ENCODE measurements around the gene LAD1. TPM values are rescaled to one million over a fixed set of nuclear protein-coding genes. Genes with fewer than 3 reads are reported as not detected.
A peak's percentile ranks its signal among the peaks of the same experiment; 100 is the strongest.

The LAD1 gene
- total RNA-seq = not detected in 2 replicates

- Mint-ChIP-seq H3K27ac (no peak within 1 kb of the TSS), H3K4me3 (no peak within 1 kb of the TSS), H3K9me3 (no peaks in the 10 kb centered on the region), H3K36me3 (ENCODE audit: low read depth) (no peaks in the 10 kb centered on the region), H3K4me1 (ENCODE audit: low read depth) (no peaks in the 10 kb centered on the region), H3K27me3 (ENCODE audit: insufficient read depth) (peaks cover 30% of the 10 kb centered on the region)
- intact Hi-C loops (cut with micrococcal nuclease) = no loop called here
- no peak for DNase-seq (ENCODE audit: low spot score)
These were observed at the start of gene LAD1 for GRCh38 chr1:201399018-201399351. Gene LAD1, minus strand, starts transcription at chr1:201399324. Its CDS starts 18 bp downstream, at chr1:201399306.

- Mint-ChIP-seq H3K27me3 (ENCODE audit: insufficient read depth) (peaks cover 11% of the 10 kb centered on the region), H3K4me3 (no peak overlapping the region), H3K4me1 (ENCODE audit: low read depth) (peaks cover 37% of the 10 kb centered on the region), H3K36me3 (ENCODE audit: low read depth) (no peaks in the 10 kb centered on the region), H3K27ac (no peak overlapping the region), H3K9me3 (no peaks in the 10 kb centered on the region)
- intact Hi-C loops (cut with micrococcal nuclease) = loop anchor here (1.0 kb wide), 4 partner anchors 20 to 65 kb away; partner anchors contain the start of gene CSRP1
- peak; percentile 39 for DNase-seq (ENCODE audit: low spot score)
These were observed 49.1 kb upstream of the LAD1 start for GRCh38 chr1:201447903-201448871.

- H3K27ac Mint-ChIP-seq = no peak overlapping the region
- intact Hi-C loops (cut with micrococcal nuclease) = no loop called here
These were observed 46.2 kb upstream of the LAD1 start for GRCh38 chr1:201445310-201445709.

GRCh38 chr1:201444792-201445191 is 45.7 kb upstream of the LAD1 start:
- no peak for DNase-seq (ENCODE audit: low spot score)
- Mint-ChIP-seq H3K27ac (no peak overlapping the region), H3K4me1 (ENCODE audit: low read depth) (peaks cover 14% of the 10 kb centered on the region), H3K9me3 (no peaks in the 10 kb centered on the region), H3K4me3 (no peak overlapping the region), H3K27me3 (ENCODE audit: insufficient read depth) (peaks cover 18% of the 10 kb centered on the region), H3K36me3 (ENCODE audit: low read depth) (no peaks in the 10 kb centered on the region)
- intact Hi-C loops (cut with micrococcal nuclease) = no loop called here

More at GRCh38 chr1:201445310-201445709, 46.2 kb upstream of the LAD1 start:
- Mint-ChIP-seq H3K27me3 (ENCODE audit: insufficient read depth) (peaks cover 17% of the 10 kb centered on the region), H3K9me3 (no peaks in the 10 kb centered on the region), H3K36me3 (ENCODE audit: low read depth) (no peaks in the 10 kb centered on the region), H3K4me1 (ENCODE audit: low read depth) (peaks cover 19% of the 10 kb centered on the region), H3K4me3 (no peak overlapping the region)
- no peak for DNase-seq (ENCODE audit: low spot score)

- H3K9me3 Mint-ChIP-seq = no peaks in the 10 kb centered on the region
- DNase-seq (ENCODE audit: low spot score) = no peak
- H3K27ac Mint-ChIP-seq = no peak overlapping the region
- intact Hi-C loops (cut with micrococcal nuclease) = no loop called here
- no peaks in the 10 kb centered on the region for H3K36me3 Mint-ChIP-seq (ENCODE audit: low read depth)
- H3K27me3 Mint-ChIP-seq (ENCODE audit: insufficient read depth) = peaks cover 25% of the 10 kb centered on the region
- no peak overlapping the region for H3K4me3 Mint-ChIP-seq
- peaks cover 13% of the 10 kb centered on the region for H3K4me1 Mint-ChIP-seq (ENCODE audit: low read depth)
These were observed 44.6 kb upstream of the LAD1 start for GRCh38 chr1:201443747-201444146.

GRCh38 chr1:201436969-201437368 is 37.8 kb upstream of the LAD1 start:
- Mint-ChIP-seq H3K27me3 (ENCODE audit: insufficient read depth) (peaks cover 21% of the 10 kb centered on the region), H3K4me3 (no peak overlapping the region), H3K27ac (no peak overlapping the region), H3K36me3 (ENCODE audit: low read depth) (no peaks in the 10 kb centered on the region), H3K4me1 (ENCODE audit: low read depth) (peaks cover 8% of the 10 kb centered on the region), H3K9me3 (no peaks in the 10 kb centered on the region)
- intact Hi-C loops (cut with micrococcal nuclease) = loop anchor here (1.0 to 10.0 kb wide), 2 partner anchors 17 to 262 kb away; no protein-coding TSS in a partner anchor
- no peak for DNase-seq (ENCODE audit: low spot score)

GRCh38 chr1:201436393-201436792 is 37.3 kb upstream of the LAD1 start:
- intact Hi-C loops (cut with micrococcal nuclease) = loop anchor here (1.0 to 10.0 kb wide), 2 partner anchors 18 to 262 kb away; no protein-coding TSS in a partner anchor
- no peaks in the 10 kb centered on the region for H3K9me3 Mint-ChIP-seq

GRCh38 chr1:201434266-201434665 is 35.1 kb upstream of the LAD1 start:
- DNase-seq (ENCODE audit: low spot score) = no peak
- intact Hi-C loops (cut with micrococcal nuclease) = loop anchor here (10.0 kb wide), 1 partner anchor 259 kb away; no protein-coding TSS in a partner anchor
- Mint-ChIP-seq H3K9me3 (no peaks in the 10 kb centered on the region), H3K4me1 (ENCODE audit: low read depth) (peaks cover 8% of the 10 kb centered on the region), H3K27ac (no peak overlapping the region), H3K27me3 (ENCODE audit: insufficient read depth) (peaks cover 21% of the 10 kb centered on the region), H3K36me3 (ENCODE audit: low read depth) (no peaks in the 10 kb centered on the region), H3K4me3 (no peak overlapping the region)

More at GRCh38 chr1:201436393-201436792, 37.3 kb upstream of the LAD1 start:
- no peak overlapping the region for H3K27ac Mint-ChIP-seq
- H3K4me3 Mint-ChIP-seq = no peak overlapping the region
- peaks cover 8% of the 10 kb centered on the region for H3K4me1 Mint-ChIP-seq (ENCODE audit: low read depth)
- DNase-seq (ENCODE audit: low spot score) = no peak
- H3K27me3 Mint-ChIP-seq (ENCODE audit: insufficient read depth) = peaks cover 20% of the 10 kb centered on the region
- no peaks in the 10 kb centered on the region for H3K36me3 Mint-ChIP-seq (ENCODE audit: low read depth)

- no peaks in the 10 kb centered on the region for H3K9me3 Mint-ChIP-seq
- H3K36me3 Mint-ChIP-seq (ENCODE audit: low read depth) = no peaks in the 10 kb centered on the region
- no peak for DNase-seq (ENCODE audit: low spot score)
- peaks cover 8% of the 10 kb centered on the region for H3K4me1 Mint-ChIP-seq (ENCODE audit: low read depth)
- H3K4me3 Mint-ChIP-seq = no peak overlapping the region
- peaks cover 18% of the 10 kb centered on the region for H3K27me3 Mint-ChIP-seq (ENCODE audit: insufficient read depth)
- no peak overlapping the region for H3K27ac Mint-ChIP-seq
- intact Hi-C loops (cut with micrococcal nuclease) = loop anchor here (10.0 kb wide), 1 partner anchor 259 kb away; no protein-coding TSS in a partner anchor
These were observed 34.5 kb upstream of the LAD1 start for GRCh38 chr1:201433609-201434008.

- no peak overlapping the region for H3K4me3 Mint-ChIP-seq
- no peaks in the 10 kb centered on the region for H3K9me3 Mint-ChIP-seq
- DNase-seq (ENCODE audit: low spot score) = no peak
- intact Hi-C loops (cut with micrococcal nuclease) = loop anchor here (10.0 kb wide), 1 partner anchor 256 kb away; no protein-coding TSS in a partner anchor
- peaks cover 11% of the 10 kb centered on the region for H3K27me3 Mint-ChIP-seq (ENCODE audit: insufficient read depth)
- H3K36me3 Mint-ChIP-seq (ENCODE audit: low read depth) = no peaks in the 10 kb centered on the region
- H3K27ac Mint-ChIP-seq = no peak overlapping the region
- H3K4me1 Mint-ChIP-seq (ENCODE audit: low read depth) = peaks cover 3% of the 10 kb centered on the region
These were observed 31.7 kb upstream of the LAD1 start for GRCh38 chr1:201430776-201431175.

- peaks cover 8% of the 10 kb centered on the region for H3K27me3 Mint-ChIP-seq (ENCODE audit: insufficient read depth)
These were observed 30.8 kb upstream of the LAD1 start for GRCh38 chr1:201429736-201430501.

GRCh38 chr1:201427963-201428362 is 28.8 kb upstream of the LAD1 start:
- H3K27ac Mint-ChIP-seq = no peak overlapping the region
- H3K4me3 Mint-ChIP-seq = no peak overlapping the region
- H3K36me3 Mint-ChIP-seq (ENCODE audit: low read depth) = no peaks in the 10 kb centered on the region
- peaks cover 8% of the 10 kb centered on the region for H3K27me3 Mint-ChIP-seq (ENCODE audit: insufficient read depth)
- DNase-seq (ENCODE audit: low spot score) = no peak
- no peaks in the 10 kb centered on the region for H3K4me1 Mint-ChIP-seq (ENCODE audit: low read depth)
- intact Hi-C loops (cut with micrococcal nuclease) = no loop called here
- H3K9me3 Mint-ChIP-seq = no peaks in the 10 kb centered on the region

More at GRCh38 chr1:201429736-201430501, 30.8 kb upstream of the LAD1 start:
- Mint-ChIP-seq H3K36me3 (ENCODE audit: low read depth) (no peaks in the 10 kb centered on the region), H3K9me3 (no peaks in the 10 kb centered on the region), H3K4me1 (ENCODE audit: low read depth) (no peaks in the 10 kb centered on the region), H3K4me3 (no peak overlapping the region), H3K27ac (no peak overlapping the region)
- intact Hi-C loops (cut with micrococcal nuclease) = loop anchor here (10.0 kb wide), 1 partner anchor 255 kb away; no protein-coding TSS in a partner anchor
- DNase-seq (ENCODE audit: low spot score) = no peak

Data from activated T-helper 1 cell treated with anti-CD3 and anti-CD28 coated beads, Interleukin-12 subunit alpha, Interleukin-12 subunit beta, Interleukin-2, Interleukin-4 antibody, amounts not matched to agents 30 ng/mL and 10 ng/mL and 1 ng/mL, durations not matched to agents 14 hours and 24 hours and 36 hours (primary cell).